Fibroblast of lung (primary cell): Measurements from ENCODE around the gene HNF1B. TPM values are rescaled to one million over a fixed set of nuclear protein-coding genes. Genes with fewer than 3 reads are reported as not detected.

ENCODE experiments used
- DNase-seq, 2 donors: peaks; one replicate each; pipeline versions ENCODE4 v3.0.0 to v3.0.0-alpha.2; 2010; ENCODE audit warnings: low read depth in 2 of 2
- H2AFZ ChIP-seq: 2 replicates; pipeline ENCODE4 v1.5.1; 2012; ENCODE audit warnings: low read length, control low read depth, inconsistent platforms
- H3K27ac ChIP-seq: 2 replicates; pipeline ENCODE4 v1.5.1; 2011; ENCODE audit warnings: low read length, control low read depth; ENCODE audit not compliant: insufficient read depth
- H3K27me3 ChIP-seq: 2 replicates; pipeline ENCODE4 v1.5.1; 2011; ENCODE audit warnings: mild to moderate bottlenecking, low read length; ENCODE audit not compliant: control insufficient read depth, insufficient read depth
- H3K36me3 ChIP-seq: 2 replicates; pipeline ENCODE4 v1.5.1; 2011; ENCODE audit warnings: low read length; ENCODE audit not compliant: control insufficient read depth, insufficient read depth
- H3K4me1 ChIP-seq: 2 replicates; pipeline ENCODE4 v1.5.1; 2011; ENCODE audit warnings: low read length; ENCODE audit not compliant: control insufficient read depth, insufficient read depth; ENCODE audit errors: extremely low read depth
- H3K4me2 ChIP-seq: 2 replicates; pipeline ENCODE4 v1.5.1; 2011; ENCODE audit warnings: low read length, control low read depth; ENCODE audit not compliant: insufficient read depth; ENCODE audit errors: extremely low read depth
- H3K4me3 ChIP-seq, 4 experiments: fragments of 200-600 bp in 1 of 4; sonication (generic) in 1 of 4; replicated peaks in 1 of 4; 2 replicates each; pipeline ENCODE4 v1.5.1; 2011 to 2016; ENCODE audit warnings: low read length in 4 of 4, low read depth in 3 of 4, mild to moderate bottlenecking in 3 of 4, control low read depth in 2 of 4, inconsistent platforms in 1 of 4, mixed read lengths in 1 of 4; ENCODE audit not compliant: insufficient read depth in 1 of 4; ENCODE audit errors: control extremely low read depth in 1 of 4
- H3K79me2 ChIP-seq: 2 replicates; pipeline ENCODE4 v1.5.1; 2012; ENCODE audit warnings: mild to moderate bottlenecking, low read length, inconsistent platforms; ENCODE audit not compliant: control insufficient read depth, insufficient read depth
- H3K9ac ChIP-seq: 2 replicates; pipeline ENCODE4 v1.5.1; 2011; ENCODE audit warnings: mild to moderate bottlenecking, low read length, control low read depth; ENCODE audit not compliant: insufficient read depth
- H3K9me3 ChIP-seq: 2 replicates; pipeline ENCODE4 v1.5.1; 2012; ENCODE audit warnings: low read depth, low read length; ENCODE audit not compliant: control insufficient read depth, insufficient read depth
- H4K20me1 ChIP-seq: 2 replicates; pipeline ENCODE4 v1.5.1; 2011; ENCODE audit warnings: low read length; ENCODE audit not compliant: control insufficient read depth, insufficient read depth; ENCODE audit errors: extremely low read depth
- EZH2 ChIP-seq: IDR thresholded peaks from 2 replicates; pipeline ENCODE4 v1.5.1; 2012; ENCODE audit warnings: low read length, control low read depth, mild to moderate bottlenecking; ENCODE audit errors: missing control alignments
- polyA plus RNA-seq, 2 donors: library from polyadenylated mRNA; depleted of rRNA in 1 of 2; stranded (reverse) in 1 of 2; unstranded in 1 of 2; fragments of >200 nt; gene quantifications; 2 replicates each; pipeline ENCODE4 v1.2.1, GENCODE V29; 2011 to 2012; ENCODE audit warnings: missing spikeins in 1 of 2
- total RNA-seq: library from RNA; depleted of rRNA; stranded (reverse); fragments of >200 nt; gene quantifications from 2 replicates; pipeline ENCODE4 v1.2.1, GENCODE V29; 2014
- TF ChIP-seq, protein P1 (sequence below), 2 donors: IDR thresholded peaks in 1 of 2; conservative IDR thresholded peaks in 1 of 2; 1 replicate in 1 of 2; 2 replicates in 1 of 2; pipeline ENCODE4 v1.5.1; 2011 to 2012; ENCODE audit warnings: low read length in 2 of 2, control low read depth in 1 of 2, inconsistent platforms in 1 of 2, low read depth in 1 of 2, mild to moderate bottlenecking in 1 of 2

HNF1B gene
- total and polyA plus RNA-seq, 2 donors (not counting 1 experiment from before 2014, with no cell fraction given), result not detected

DNA sequence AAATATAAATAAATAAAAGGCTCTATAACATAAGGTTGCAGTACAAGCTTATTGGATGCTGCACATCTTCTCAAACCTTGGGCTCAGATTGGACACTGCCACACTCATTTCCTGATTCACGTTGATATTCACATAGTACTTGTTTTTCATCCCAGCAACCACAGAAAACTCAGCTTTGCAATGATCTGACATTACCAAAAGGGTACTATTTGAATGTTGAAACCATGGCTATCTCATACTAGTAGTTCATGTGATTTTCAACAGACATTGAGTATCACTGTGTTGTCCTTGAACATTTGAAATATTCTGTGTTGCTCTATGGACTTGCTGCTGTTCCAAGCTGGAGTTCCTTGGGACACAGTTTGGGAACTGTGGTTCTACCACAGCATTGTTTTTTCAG is 87.7 kb downstream of the HNF1B start:
- no peaks in the 10 kb centered on the region for H3K4me1 ChIP-seq
- DNase-seq, result no peak
- no peak overlapping the region for H3K9ac ChIP-seq
- no peaks in the 10 kb centered on the region for H3K9me3 ChIP-seq
- H3K79me2 ChIP-seq, result no peaks in the 10 kb centered on the region
- H4K20me1 ChIP-seq, result no peaks in the 10 kb centered on the region
- H2AFZ ChIP-seq, result no peak overlapping the region
- no peak overlapping the region for H3K27ac ChIP-seq
- TF ChIP-seq, protein P1, sequence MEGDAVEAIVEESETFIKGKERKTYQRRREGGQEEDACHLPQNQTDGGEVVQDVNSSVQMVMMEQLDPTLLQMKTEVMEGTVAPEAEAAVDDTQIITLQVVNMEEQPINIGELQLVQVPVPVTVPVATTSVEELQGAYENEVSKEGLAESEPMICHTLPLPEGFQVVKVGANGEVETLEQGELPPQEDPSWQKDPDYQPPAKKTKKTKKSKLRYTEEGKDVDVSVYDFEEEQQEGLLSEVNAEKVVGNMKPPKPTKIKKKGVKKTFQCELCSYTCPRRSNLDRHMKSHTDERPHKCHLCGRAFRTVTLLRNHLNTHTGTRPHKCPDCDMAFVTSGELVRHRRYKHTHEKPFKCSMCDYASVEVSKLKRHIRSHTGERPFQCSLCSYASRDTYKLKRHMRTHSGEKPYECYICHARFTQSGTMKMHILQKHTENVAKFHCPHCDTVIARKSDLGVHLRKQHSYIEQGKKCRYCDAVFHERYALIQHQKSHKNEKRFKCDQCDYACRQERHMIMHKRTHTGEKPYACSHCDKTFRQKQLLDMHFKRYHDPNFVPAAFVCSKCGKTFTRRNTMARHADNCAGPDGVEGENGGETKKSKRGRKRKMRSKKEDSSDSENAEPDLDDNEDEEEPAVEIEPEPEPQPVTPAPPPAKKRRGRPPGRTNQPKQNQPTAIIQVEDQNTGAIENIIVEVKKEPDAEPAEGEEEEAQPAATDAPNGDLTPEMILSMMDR (conservative IDR thresholded peaks at IDR 0.05 in 1 of 2, IDR thresholded peaks at IDR 0.05 in 1 of 2; ENCODE audit: low read depth in 1 of 2, low read length in 2 of 2), result no peak
- TF ChIP-seq EZH2, result no peak
- no peaks in the 10 kb centered on the region for H3K27me3 ChIP-seq
- H3K4me2 ChIP-seq, result no peak overlapping the region
- H3K4me3 ChIP-seq, result no peak overlapping the region
- H3K36me3 ChIP-seq, result no peaks in the 10 kb centered on the region

DNA sequence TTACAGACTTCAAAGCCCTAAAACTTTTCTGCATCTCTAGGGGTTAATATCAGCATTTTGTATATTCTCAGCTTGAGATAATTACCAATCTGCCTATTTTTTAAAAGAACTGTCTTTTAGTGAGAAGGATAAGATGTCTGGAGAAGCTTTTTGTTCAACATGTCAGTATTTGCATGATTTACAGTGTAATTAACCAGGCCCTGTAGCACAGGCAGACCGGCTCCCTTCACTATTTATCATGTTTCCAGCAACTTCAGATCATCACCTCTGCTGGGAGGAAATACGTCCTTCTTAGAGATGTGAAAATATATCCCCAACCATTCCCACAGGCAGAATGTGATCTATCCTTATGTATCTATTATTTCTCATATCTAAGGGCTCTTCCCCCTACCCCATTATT is 93.0 kb downstream of the HNF1B start:
- Histone ChIP-seq H3K27ac (no peak overlapping the region), H4K20me1 (no peaks in the 10 kb centered on the region), H3K9me3 (no peaks in the 10 kb centered on the region), H3K36me3 (no peaks in the 10 kb centered on the region), H3K27me3 (no peaks in the 10 kb centered on the region), H3K4me3 (no peak overlapping the region), H3K4me1 (peaks cover 4% of the 10 kb centered on the region), H3K79me2 (no peaks in the 10 kb centered on the region), H2AFZ (no peak overlapping the region), H3K9ac (no peak overlapping the region), H3K4me2 (no peak overlapping the region)
- no peak for TF ChIP-seq EZH2
- TF ChIP-seq, protein P1 (conservative IDR thresholded peaks at IDR 0.05 in 1 of 2, IDR thresholded peaks at IDR 0.05 in 1 of 2; ENCODE audit: low read depth in 1 of 2, low read length in 2 of 2), result no peak
- no peak for DNase-seq

DNA sequence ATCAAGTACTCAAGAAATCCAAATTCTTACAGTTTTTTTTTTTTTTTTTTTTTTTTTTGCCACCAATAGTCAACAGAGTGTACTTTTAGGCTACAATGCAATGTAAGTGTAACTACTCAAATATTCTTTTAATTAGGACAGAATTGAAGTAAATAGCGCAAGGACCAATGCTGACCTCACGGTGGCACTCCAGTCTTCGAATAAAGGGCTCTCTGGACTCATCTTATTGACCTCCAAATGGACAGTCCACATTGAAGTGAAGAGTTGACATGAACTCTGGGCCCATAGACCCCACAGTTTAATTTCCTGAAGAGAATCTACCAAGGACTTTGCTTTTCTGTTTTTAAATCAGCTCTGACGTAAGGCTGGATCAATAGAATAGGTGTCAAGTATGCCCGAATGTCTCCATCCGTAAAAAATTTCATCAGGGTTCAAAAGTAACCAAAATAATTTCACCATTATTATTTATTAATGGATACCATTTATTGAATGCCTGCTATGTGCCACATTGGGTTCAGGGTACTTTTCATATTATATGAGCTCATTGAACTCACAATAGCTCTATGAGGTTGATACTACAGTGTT is 94.3 kb downstream of the HNF1B start:
- peak; percentile 33 to 57 for DNase-seq
- no peaks in the 10 kb centered on the region for H3K36me3 ChIP-seq
- H3K27me3 ChIP-seq, result no peaks in the 10 kb centered on the region
- no peak overlapping the region for H3K9ac ChIP-seq
- H3K4me1 ChIP-seq, result peaks cover 4% of the 10 kb centered on the region
- H3K27ac ChIP-seq, result no peak overlapping the region
- H4K20me1 ChIP-seq, result no peaks in the 10 kb centered on the region
- no peak overlapping the region for H3K4me3 ChIP-seq
- H3K79me2 ChIP-seq, result no peaks in the 10 kb centered on the region
- H2AFZ ChIP-seq, result no peak overlapping the region
- no peak overlapping the region for H3K4me2 ChIP-seq
- no peak for TF ChIP-seq EZH2
- TF ChIP-seq, protein P1 (conservative IDR thresholded peaks at IDR 0.05 in 1 of 2, IDR thresholded peaks at IDR 0.05 in 1 of 2; ENCODE audit: low read depth in 1 of 2, low read length in 2 of 2), result peak; percentile 49 to 54
- H3K9me3 ChIP-seq, result no peaks in the 10 kb centered on the region
